WI38 (cell line): ENCODE results near the gene TECTB.
"Not testable (repeated sequence)": the region's sequence is repeated elsewhere in the genome, so short reads cannot be mapped to it uniquely, and the experiment has no call there.

Source experiments
- H3K4me3 ChIP-seq: 2 replicates; pipeline ENCODE4 v1.5.1; 2011; ENCODE audit warnings: low read depth, mild to moderate bottlenecking, control low read depth, low read length
- CTCF ChIP-seq: IDR thresholded peaks from 2 replicates; pipeline ENCODE4 v1.5.1; 2012; ENCODE audit warnings: low read depth, mild to moderate bottlenecking, control low read depth, low read length

Gene TECTB

GRCh38 chr10:112242769-112243168 is 40.4 kb upstream of the TECTB start:
- no peak overlapping the region for H3K4me3 ChIP-seq

GRCh38 chr10:112243713-112244112 is 39.5 kb upstream of the TECTB start:
- H3K4me3 ChIP-seq = no peak overlapping the region
- TF ChIP-seq CTCF = no peak

More at GRCh38 chr10:112242769-112243168, 40.4 kb upstream of the TECTB start:
- no peak for TF ChIP-seq CTCF

GRCh38 chr10:112244197-112244596 is 39.0 kb upstream of the TECTB start:
- no peak overlapping the region for H3K4me3 ChIP-seq
- TF ChIP-seq CTCF = no peak

GRCh38 chr10:112247791-112248190 is 35.4 kb upstream of the TECTB start:
- TF ChIP-seq CTCF = no peak
- no peak overlapping the region for H3K4me3 ChIP-seq

- no peak for TF ChIP-seq CTCF
These were observed 34.5 kb upstream of the TECTB start for GRCh38 chr10:112248584-112249295.

GRCh38 chr10:112249722-112250121 is 33.5 kb upstream of the TECTB start:
- no peak overlapping the region for H3K4me3 ChIP-seq
- TF ChIP-seq CTCF = no peak

More at GRCh38 chr10:112248584-112249295, 34.5 kb upstream of the TECTB start:
- no peak overlapping the region for H3K4me3 ChIP-seq

GRCh38 chr10:112250555-112250954 is 32.6 kb upstream of the TECTB start:
- TF ChIP-seq CTCF = no peak
- H3K4me3 ChIP-seq = no peak overlapping the region

- not testable (repeated sequence) for H3K4me3 ChIP-seq
These were observed 32.0 kb upstream of the TECTB start for GRCh38 chr10:112251238-112251637.
